GM12878 (cell line): ENCODE data around the gene PRF1. TPM values are rescaled to one million over a fixed set of nuclear protein-coding genes. Genes with fewer than 3 reads are reported as not detected.

Experiments
- ATAC-seq: fragments of 200-7000 bp; cut with Tn5 transposase; 3 replicates; pipeline ENCODE4 v1.9.1; 2020; ENCODE audit warnings: mild to moderate bottlenecking, moderate library complexity
- BruUV-seq: library from RNA; stranded (reverse); fragments of 400-500 nt; replicated peaks from 2 replicates; lab custom pipeline; 2021; lab: Mats Ljungman, UMichigan
- CTCF ChIA-PET: fragments of 300-600 bp; sonication (Branson Sonifier 250); formaldehyde crosslinking; extraction: SDS; loops from one replicate; lab custom pipeline; 2021; ENCODE audit warnings: inconsistent platforms; lab: Yijun Ruan, JAX
- POLR2A ChIA-PET: fragments of 350-600 bp; formaldehyde crosslinking; extraction: SDS; loops from one replicate; lab custom pipeline; 2021; ENCODE audit warnings: inconsistent platforms; lab: Charles Lee
- RAD21 ChIA-PET: fragments of 300-600 bp; sonication (Branson Sonifier 250); formaldehyde crosslinking; loops from one replicate; lab custom pipeline; 2023; ENCODE audit warnings: antibody characterized with exemption; ENCODE audit not compliant: unreplicated experiment; lab: Charles Lee
- SMC1A ChIA-PET: fragments of 300-600 bp; sonication (Branson Sonifier 250); formaldehyde crosslinking; loops from one replicate; lab custom pipeline; 2023; ENCODE audit not compliant: unreplicated experiment, uncharacterized antibody; lab: Charles Lee
- DNase-seq: peaks from one replicate; pipeline ENCODE4 v3.0.0-alpha.2; 2011; ENCODE audit warnings: low read depth, low spot score
- FAIRE-seq: peaks from 3 replicates; lab custom pipeline; 2011; peaks lifted over from hg19 to GRCh38; lab: Jason Lieb, UNC
- H2AFZ ChIP-seq: 2 replicates; pipeline ENCODE4 v1.6.0; 2011; ENCODE audit warnings: low read depth, low read length, control low read depth; ENCODE audit not compliant: control insufficient read depth
- H3K27ac ChIP-seq: 2 replicates; pipeline ENCODE4 v1.5.1; 2011; ENCODE audit warnings: control low read depth; ENCODE audit not compliant: control insufficient read depth, insufficient read depth
- H3K27me3 ChIP-seq, 2 experiments: replicated peaks in 1 of 2; 2 replicates each; pipeline versions ENCODE4 v1.6.0 to v1.6.1; 2011; ENCODE audit warnings: low read length in 1 of 2; ENCODE audit not compliant: control insufficient read depth in 2 of 2, insufficient read depth in 2 of 2
- H3K36me3 ChIP-seq, 2 experiments: 2 replicates each; pipeline ENCODE4 v1.5.1; 2011; ENCODE audit warnings: low read length in 1 of 2; ENCODE audit not compliant: control insufficient read depth in 2 of 2, insufficient read depth in 2 of 2
- H3K4me1 ChIP-seq: 2 replicates; pipeline ENCODE4 v1.6.1; 2011; ENCODE audit warnings: mild to moderate bottlenecking, low read length, moderate library complexity, mixed read lengths; ENCODE audit not compliant: control insufficient read depth, insufficient read depth
- H3K4me2 ChIP-seq: 2 replicates; pipeline ENCODE4 v1.6.0; 2011; ENCODE audit warnings: control low read depth; ENCODE audit not compliant: control insufficient read depth, insufficient read depth
- H3K4me3 ChIP-seq: fragments of 200-600 bp; sonication (generic); 2 replicates; pipeline ENCODE4 v1.5.1; 2016
- H3K79me2 ChIP-seq: 2 replicates; pipeline ENCODE4 v1.6.0; 2011; ENCODE audit warnings: low read length; ENCODE audit not compliant: control insufficient read depth, insufficient read depth
- H3K9ac ChIP-seq: 2 replicates; pipeline ENCODE4 v1.8.0; 2011; ENCODE audit warnings: low read length, control low read depth, mixed read lengths; ENCODE audit not compliant: control insufficient read depth, insufficient read depth
- H3K9me3 ChIP-seq: replicated peaks from 3 replicates; pipeline ENCODE4 v1.5.1; 2011; ENCODE audit warnings: mild to moderate bottlenecking, low read length; ENCODE audit not compliant: control insufficient read depth, insufficient read depth
- H4K20me1 ChIP-seq: 2 replicates; pipeline ENCODE4 v1.6.0; 2011; ENCODE audit not compliant: control insufficient read depth, insufficient read depth
- EGR1 ChIP-seq, 2 experiments: IDR thresholded peaks; 1 replicate in 1 of 2; 2 replicates in 1 of 2; pipeline ENCODE4 v1.6.1; 2011 to 2012; ENCODE audit warnings: low read depth in 2 of 2, low read length in 2 of 2, borderline replicate concordance in 1 of 2, mild to moderate bottlenecking in 1 of 2, moderate library complexity in 1 of 2
- GATAD2B ChIP-seq: fragments of 450-650 bp; conservative IDR thresholded peaks from 2 replicates; pipeline ENCODE4 v1.6.1; 2017; ENCODE audit warnings: low read depth, mild to moderate bottlenecking, moderate library complexity
- HDAC6 ChIP-seq: fragments of 200-600 bp; sonication (generic); IDR thresholded peaks from one replicate; pipeline ENCODE4 v1.8.0; 2017; ENCODE audit warnings: antibody characterized with exemption; ENCODE audit not compliant: unreplicated experiment
- HDGF ChIP-seq: fragments of 450-650 bp; IDR thresholded peaks from 2 replicates; pipeline ENCODE4 v1.6.1; 2016; ENCODE audit warnings: antibody characterized with exemption
- KAT2A ChIP-seq: conservative IDR thresholded peaks from 2 replicates; pipeline ENCODE4 v1.6.1; 2011; ENCODE audit warnings: low read depth, low read length; ENCODE audit not compliant: control insufficient read depth
- RELB ChIP-seq: fragments of 450-650 bp; IDR thresholded peaks from 2 replicates; pipeline ENCODE4 v1.6.1; 2017; ENCODE audit warnings: low read depth, mild to moderate bottlenecking, moderate library complexity
- YY1 ChIP-seq: IDR thresholded peaks from 2 replicates; pipeline ENCODE4 v1.6.1; 2011; ENCODE audit warnings: low read depth, mild to moderate bottlenecking, low read length
- ZNF687 ChIP-seq: fragments of 450-650 bp; IDR thresholded peaks from 2 replicates; pipeline ENCODE4 v1.6.1; 2017; ENCODE audit warnings: mild to moderate bottlenecking, moderate library complexity
- WGBS: methylation state at CpG from one replicate; pipeline ENCODE4 v1.1.6; 2016; ENCODE audit warnings: low lambda C conversion rate; ENCODE audit not compliant: insufficient replicate concordance, insufficient coverage; ENCODE audit errors: missing lambda C conversion rate; 5-methylcytosine and 5-hydroxymethylcytosine counted together
- in situ Hi-C: fragments of 300-500 bp; cut with MboI; formaldehyde crosslinking; loops from 9 replicates; pipeline ENCODE4 v1.14.3; 2018; ENCODE audit warnings: mixed read lengths
- intact Hi-C: fragments of 100-400 bp; cut with micrococcal nuclease; formaldehyde crosslinking; loops from one replicate; pipeline ENCODE4 v1.14.2; 2022; ENCODE audit not compliant: unreplicated experiment
- polyA plus RNA-seq, 11 experiments: library from polyadenylated mRNA; depleted of rRNA in 4 of 11; unstranded in 6 of 11; stranded (reverse) in 5 of 11; fragments of >200 nt; fragmentation: Nextera tagmentation in 4 of 11; fragmentation: Illumina TruSeq in 1 of 11; extraction: Ambion mirVana in 4 of 11; extraction: Trizol in 1 of 11; gene quantifications; 1 replicate in 1 of 11; 2 replicates in 10 of 11; pipeline versions ENCODE4 v1.2.1 to v1.2.3, GENCODE V29; 2011 to 2016; ENCODE audit warnings: inconsistent platforms in 2 of 11, missing spikeins in 2 of 11, low read depth in 1 of 11
- total RNA-seq, 4 experiments: library from RNA; depleted of rRNA in 3 of 4; stranded (reverse); fragments of >200 nt in 3 of 4; fragmentation: Illumina TruSeq in 1 of 4; extraction: Trizol in 1 of 4; gene quantifications; 2 replicates each; pipeline versions ENCODE4 v1.2.1 to v1.2.3, GENCODE V29; 2013 to 2021

PRF1 gene
- total and polyA plus RNA-seq, 10 of the 15 experiments (the other 5 are each of a cell fraction or from before 2014, with no cell fraction given), result 0.84 to 15.7 (median 1.3) TPM

- WGBS, result 86% methylated on average over 11 of the region's 11 CpGs
- ChIA-PET POLR2A (no interaction called here), RAD21 (interaction anchor here (4.9 kb wide), 1 partner anchor 14 kb away, joined by 35 read pairs; no protein-coding TSS in a partner anchor), SMC1A (interaction anchor here (0.6 kb wide), 1 partner anchor 217 kb away, joined by 3 read pairs; no protein-coding TSS in a partner anchor), CTCF (no interaction called here)
- Histone ChIP-seq H3K27ac (no peak overlapping the region), H3K36me3 (no peaks in the 10 kb centered on the region), H3K9me3 (no peaks in the 10 kb centered on the region), H3K27me3 (no peaks in the 10 kb centered on the region), H2AFZ (no peak overlapping the region), H3K79me2 (no peaks in the 10 kb centered on the region), H3K4me3 (no peak overlapping the region), H3K9ac (no peak overlapping the region), H3K4me1 (peaks cover 29% of the 10 kb centered on the region), H4K20me1 (no peaks in the 10 kb centered on the region), H3K4me2 (no peak overlapping the region)
- in situ Hi-C loops (no loop called here), intact Hi-C loops (no loop called here)
- FAIRE-seq, result no peak
- TF ChIP-seq HDGF (no peak), KAT2A (no peak), EGR1 (IDR thresholded peaks at IDR 0.05; ENCODE audit: borderline replicate concordance in 1 of 2, low read depth in 2 of 2, low read length in 2 of 2) (no peak), ZNF687 (no peak), HDAC6 (no peak), GATAD2B (no peak), YY1 (no peak), RELB (no peak)
- DNase-seq, result no peak
- ATAC-seq, result no peak
- BruUV-seq, result no TSS peak
Observed at GRCh38 chr10:70573599-70574506, 28.7 kb downstream of the PRF1 start.
